Activated T-cell treated with anti-CD3 and anti-CD28 coated beads for 48 hours (primary cell): ENCODE measurements around the gene EML4.

Source experiments
- DNase-seq: peaks from one replicate; pipeline ENCODE4 v3.0.0-alpha.2; 2020; ENCODE audit warnings: low read depth

The EML4 gene

DNA sequence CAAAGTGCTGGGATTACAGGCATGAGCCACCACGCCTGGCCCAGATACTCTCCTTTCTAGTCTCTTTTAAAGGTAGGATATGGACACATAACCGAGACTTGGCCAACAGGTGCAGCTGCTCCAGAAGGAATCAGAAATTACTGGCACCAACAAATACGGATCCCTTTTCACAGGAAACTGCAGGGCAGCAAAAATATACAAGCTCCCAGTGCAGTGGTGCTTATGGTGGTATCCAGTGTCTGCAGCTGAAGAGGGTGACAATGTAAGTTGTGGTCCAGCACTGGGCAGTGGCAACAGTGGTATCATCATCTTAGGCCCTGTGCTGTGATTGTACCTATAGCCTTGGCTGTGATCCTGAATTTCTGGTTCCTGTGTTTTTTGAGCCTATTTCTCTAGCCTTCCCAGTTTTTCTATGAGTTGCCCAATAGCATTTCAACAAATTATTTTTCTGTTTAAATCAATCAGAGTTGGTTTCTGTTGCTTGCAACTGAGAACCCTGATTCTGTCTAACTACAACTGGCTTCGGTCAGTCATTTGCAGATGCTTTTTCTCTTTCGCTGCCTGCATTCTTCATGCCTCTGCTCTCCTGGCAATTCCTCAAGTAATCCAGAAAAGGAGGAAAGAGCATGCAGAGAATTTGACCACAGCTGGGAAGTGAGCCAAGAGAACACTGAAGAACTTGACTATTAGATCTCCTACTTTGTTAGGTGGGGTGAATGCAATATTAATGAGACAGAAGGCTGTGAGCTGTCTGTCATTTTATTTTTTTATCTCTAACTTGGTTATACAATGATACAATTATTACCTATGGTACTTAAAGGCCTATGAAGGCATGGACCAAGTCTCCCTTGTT is 30.8 kb upstream of the EML4 start:
- no peak for DNase-seq

DNA sequence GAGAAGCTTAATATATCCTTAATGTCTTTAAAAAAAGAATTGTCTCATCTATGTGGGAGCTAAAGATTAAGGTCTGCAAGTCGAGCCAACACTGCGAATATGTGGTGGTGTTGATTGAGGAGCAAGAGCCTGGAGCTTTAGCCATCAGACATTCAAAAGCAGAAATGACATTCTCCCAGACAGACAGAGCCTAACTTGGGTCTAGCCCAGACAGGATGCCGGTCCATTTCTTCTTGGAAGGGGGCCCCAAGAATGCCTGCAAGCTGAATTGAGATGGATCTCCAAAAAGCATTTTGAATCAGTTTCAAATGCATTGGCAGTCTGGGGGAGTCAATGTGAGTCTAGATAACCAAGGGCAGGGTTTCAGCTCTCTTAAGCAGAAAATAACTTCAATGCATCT is 30.1 kb upstream of the EML4 start:
- DNase-seq: no peak

DNA sequence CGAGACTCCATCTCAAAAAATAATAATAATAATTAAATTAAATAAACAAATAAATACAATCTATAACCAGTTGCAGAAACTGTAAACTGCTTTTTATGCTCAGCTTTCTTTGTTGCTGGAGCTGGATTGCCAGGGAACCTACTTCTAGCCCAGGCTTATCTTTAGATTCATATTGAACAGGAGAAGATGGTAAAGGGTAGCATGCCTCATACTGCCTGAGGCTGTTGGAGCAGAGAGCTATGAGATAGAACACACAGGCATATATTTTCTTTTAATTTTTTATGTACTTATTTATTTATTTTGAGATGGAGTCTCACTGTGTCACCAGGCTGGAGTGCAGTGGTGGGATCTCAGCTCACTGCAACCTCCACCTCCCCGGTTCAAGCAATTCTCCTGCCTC is 28.7 kb upstream of the EML4 start:
- no peak for DNase-seq

DNA sequence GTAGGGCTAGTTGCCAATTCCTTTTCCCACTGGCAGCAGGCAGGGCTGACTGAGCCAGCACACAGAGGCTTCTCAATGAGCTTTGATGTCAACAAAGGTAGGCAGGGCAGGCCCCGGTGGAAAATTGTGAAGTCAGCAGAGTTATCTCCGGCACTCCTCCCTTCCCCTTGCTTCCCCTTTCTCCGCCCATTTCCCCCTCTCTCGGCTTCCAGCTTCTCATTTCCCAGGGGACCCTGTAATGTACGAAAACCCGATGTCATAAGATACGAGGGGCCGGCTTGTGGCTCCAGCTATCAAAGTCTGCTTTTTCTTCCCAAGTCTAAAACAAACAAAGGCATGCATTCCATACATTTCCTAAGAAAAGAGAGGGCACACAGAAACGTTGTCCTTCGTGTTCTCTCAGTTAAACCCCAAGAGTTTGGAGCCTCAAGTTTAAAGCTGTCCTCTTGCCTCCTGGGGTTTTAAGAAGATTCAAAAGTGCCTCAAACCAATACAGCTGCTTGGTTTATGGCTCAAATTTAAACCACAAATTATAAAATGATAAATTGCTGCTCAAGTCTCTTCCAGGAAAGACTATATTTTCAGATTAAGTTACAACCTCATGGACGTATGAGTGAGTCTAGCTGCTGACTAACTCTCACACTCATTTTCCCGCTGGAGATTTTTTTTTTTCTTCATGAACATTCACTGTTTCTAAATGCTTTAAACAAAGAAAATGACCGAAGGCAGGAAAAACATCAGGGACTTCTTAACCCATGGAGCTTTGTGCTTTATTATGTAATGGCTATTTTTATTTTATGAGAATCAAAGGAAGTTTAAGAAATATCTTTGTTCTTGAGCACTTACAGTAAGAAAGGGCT is 27.2 kb upstream of the EML4 start:
- no peak for DNase-seq

DNA sequence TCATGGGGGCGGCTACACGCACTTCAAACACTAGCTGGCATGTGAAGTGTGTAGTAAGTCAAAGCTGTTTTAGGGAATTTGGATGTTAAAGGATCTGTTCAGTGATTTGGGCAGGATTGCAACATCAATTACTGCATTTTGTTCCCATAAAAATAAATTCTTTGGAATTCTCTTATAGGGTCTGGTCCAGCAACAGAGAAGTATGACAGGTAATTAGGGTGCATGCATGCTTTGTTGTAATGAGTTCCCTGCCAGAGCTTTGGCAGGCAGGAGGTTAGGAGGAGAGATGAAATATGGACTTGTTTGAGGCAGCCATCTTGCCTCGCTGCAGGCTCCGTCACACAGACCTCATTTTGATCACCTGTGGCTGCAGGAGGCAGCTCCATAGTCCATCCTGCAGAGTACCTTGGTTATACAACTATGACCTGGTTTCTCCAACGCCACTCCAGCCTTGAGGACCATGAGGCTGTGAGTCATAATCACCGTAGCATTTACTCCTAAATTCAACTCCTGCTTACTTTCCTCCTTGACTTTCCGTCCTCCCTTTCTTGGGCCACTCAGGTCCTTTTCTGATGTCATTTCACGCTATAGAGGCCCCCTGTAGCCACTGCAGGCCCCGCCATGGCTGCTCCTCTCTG is 26.5 kb upstream of the EML4 start:
- no peak for DNase-seq

DNA sequence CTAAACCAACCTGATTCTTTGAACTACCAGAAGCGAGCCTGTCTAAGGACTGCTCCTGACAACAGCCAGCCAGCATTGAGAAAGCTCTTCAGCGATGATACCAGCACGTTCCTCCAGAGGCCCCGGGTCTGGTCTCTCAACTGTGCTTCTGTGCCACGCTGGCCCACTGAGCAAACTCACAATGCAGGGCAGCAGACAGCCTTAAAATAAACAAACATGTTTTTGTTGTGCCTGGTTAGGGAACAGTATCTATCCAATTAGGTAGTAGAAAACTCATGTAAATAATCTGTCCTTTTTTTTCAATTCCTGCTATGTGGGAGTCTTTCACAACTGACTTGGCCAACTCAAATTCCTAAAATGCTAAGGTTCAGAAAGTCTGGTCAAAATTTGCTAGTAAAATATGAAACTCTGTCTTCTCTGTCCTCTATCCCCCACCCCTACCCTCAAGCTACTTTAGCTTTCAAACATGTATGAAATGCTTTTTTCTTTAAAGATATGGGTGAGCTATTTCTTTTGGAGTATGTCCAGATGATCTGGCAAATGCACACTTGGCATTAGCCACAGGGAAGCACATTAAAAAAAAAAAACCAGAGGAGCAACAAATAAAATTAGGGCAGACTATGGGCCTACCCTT is 21.4 kb upstream of the EML4 start:
- no peak for DNase-seq

DNA sequence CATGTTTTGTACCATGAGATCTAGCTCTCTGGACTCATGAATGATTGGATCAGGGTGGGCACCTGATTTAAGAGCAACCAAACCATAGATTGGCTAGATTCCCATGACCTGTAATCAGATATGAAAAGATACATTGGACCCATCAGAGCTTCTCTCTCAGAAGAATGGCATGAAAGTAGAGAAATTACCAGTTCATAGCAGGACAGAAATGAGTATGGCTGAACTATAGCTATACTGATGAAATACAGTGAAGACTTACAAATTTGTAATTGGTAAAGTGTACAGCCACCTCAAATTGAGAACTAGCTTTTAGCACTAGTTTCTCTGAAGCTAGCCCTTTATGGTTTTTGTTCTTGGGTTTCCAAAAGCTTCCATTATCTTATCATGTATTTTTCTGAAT is 19.0 kb upstream of the EML4 start:
- DNase-seq: no peak

DNA sequence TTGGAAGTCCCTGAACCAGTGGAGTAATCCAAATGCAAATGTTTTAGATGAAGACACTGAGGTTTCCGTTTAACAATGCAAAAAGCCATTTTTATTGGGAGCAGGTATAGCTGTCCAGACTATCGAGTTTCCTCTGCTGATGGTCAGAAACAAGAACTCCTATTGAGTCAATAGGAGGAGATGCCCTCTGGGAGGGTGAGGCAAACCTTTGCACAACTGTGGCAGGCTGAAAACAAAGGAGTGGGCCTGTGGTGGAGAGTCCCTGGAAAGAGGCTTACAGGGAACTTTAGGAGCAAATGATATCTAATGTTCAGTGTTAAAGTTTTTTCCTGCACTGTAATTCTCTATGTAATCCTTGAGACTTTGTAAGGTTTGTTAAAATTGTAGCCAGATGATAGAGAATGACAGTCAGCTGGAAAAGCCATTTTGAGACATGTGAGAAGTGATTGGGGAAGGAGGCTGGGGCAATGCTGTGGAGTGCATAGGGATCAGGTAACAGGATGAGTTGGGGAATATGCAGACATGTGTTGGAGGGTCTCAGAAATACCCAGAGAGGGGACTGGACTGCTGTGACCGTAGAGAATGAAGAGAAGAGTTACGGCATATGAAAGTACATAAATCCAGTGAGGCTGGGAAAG is 15.1 kb upstream of the EML4 start:
- DNase-seq: no peak

DNA sequence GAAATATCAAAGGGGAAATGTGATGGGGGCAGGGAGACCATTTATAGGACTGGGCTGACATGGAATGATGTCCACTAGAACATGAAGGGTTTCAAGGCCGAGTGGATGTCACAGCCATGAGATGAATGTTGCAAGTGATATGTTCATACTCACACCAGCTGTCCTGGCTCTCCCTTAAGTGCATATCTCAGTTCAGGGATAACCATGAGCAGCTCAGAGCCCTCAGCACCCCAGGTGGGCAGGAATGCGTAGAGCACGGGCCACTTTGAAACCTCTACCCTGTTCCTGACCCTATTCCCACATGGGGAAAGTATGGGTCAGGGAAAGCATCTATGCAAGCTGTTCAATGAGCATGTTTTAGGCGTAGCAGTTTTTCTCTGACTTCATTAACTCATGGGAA is 12.4 kb upstream of the EML4 start:
- no peak for DNase-seq

DNA sequence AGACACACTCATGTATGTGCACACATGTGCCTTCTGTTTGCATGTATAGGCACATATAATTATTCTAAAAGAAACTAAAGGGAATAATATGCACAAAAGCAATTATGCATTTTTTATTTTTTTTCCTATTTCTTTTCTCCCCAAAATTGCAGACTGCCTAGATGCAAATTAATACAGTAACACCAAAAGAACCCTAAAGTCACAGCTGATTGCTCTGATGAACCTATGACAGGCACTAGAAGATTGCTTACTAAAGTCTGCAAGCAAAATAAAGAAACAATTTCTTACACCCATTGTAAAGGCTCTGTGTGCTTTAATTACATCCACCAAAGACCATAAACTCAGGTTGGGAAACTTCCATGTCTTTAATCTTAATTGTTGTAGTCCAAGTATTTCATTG is 7.7 kb upstream of the EML4 start:
- no peak for DNase-seq

DNA sequence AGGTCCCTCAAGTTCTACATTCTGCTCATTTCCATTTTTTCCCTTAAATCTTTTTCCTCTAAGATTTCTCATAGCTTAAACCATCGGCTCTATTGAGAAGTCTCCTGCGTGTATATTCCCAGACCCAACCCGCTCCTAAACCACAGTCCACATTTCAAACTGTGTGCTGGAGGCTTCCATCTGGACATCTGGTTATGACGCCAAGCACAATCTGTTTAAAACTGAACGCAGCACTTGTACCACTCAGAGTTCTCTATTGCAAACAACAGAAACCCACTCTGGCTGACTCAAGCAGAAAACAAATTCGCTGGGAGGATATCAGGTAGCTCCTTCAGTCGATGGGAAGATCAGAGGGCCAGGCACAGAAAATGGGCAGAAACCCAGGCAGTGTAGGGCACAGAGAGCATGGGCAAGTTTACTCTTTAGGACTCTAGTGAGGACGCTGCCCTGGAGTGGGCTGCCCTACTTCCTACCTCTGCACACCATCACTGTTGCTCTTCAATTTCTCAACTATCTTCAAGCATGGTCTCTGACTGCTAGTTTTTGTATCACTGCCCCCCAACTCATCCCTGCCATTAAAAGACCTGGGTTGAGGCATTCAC is 5.6 kb upstream of the EML4 start:
- no peak for DNase-seq

DNA sequence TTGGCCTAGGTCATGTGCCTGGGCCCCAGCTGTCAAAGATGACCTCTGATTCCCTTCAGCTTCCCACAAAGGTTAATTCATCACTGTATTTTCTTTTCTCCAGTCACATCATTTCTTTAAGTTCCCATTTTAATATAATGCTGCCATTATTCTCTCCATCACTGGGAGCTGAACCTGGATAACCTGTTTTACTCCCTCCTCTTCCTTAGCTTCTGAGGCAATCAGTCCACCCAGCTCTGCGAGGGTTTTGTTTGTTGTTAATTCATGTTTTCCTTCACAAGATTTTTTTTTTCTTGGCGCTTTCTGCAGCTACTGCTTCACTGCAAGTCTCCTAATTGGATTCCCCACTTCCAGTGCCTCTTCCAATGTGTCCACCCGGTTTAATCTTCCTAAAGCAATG is 5.1 kb upstream of the EML4 start:
- no peak for DNase-seq

DNA sequence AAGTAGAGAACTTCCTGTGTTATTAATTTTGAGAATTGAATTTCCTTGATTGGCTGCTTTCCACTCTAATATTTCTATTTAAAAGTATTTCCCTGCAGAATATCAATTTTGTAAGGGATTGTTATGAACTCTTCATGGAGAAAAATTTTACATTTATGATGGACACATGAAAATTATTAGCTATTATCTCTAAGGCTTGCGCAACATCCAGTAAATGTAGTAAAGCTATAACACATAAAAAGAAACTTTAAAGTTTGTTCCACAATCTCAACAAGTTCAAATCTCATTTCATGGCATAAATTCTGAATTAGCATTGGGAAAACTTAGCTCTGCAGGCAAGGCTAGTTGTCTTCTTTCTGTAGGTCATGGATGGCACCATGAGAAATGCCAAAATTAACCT is 4.2 kb upstream of the EML4 start:
- DNase-seq: no peak

DNA sequence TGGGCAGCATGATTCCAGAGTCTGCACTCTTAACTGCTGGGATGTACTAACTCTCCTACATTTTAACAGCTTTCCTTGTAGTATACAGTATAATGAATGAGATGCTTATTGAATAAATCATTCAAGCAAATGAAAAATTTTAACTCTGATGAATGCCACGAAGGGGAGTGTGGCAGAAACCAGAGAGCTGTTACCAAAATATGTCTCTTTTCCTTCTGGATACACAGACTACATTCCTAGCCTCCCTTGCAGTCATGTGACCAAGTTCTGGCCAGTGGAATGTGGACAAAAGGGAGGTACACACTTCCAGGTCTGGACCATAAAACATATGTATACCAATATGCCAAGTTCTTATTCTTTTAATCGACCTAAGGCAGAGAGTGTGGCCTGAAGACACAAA is 1.7 kb upstream of the EML4 start:
- no peak for DNase-seq

DNA sequence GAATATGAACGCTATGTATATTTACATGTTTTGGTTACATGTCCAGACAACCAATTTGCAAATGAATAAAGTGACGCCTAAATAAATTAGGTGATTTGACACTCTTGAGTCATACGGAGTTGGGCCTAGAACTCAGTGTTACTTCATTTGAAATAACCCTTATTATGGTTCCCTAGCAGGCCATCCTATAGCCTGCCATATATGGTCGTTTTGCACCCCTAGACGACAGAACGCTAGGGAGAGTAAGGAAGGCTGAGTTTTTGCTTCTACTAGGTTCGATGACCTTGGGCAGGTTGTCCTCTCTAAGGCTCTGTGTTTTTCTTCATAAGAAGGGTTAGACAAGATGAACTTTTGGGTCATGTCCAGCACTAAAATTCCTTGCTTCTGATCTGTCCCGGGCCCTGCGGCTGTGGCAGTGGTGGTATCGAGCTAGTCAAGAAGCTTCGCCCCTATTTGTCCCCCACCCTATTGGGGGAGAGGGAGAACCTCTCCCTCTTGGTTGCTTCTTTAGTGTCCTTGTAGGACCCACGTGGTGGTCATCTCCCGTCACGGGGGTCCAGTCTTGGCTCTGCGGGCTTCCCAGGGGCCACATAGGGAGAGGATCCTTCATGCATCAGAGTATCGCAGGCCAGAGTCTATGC is 574 bp upstream of the EML4 start:
- no peak for DNase-seq

DNA sequence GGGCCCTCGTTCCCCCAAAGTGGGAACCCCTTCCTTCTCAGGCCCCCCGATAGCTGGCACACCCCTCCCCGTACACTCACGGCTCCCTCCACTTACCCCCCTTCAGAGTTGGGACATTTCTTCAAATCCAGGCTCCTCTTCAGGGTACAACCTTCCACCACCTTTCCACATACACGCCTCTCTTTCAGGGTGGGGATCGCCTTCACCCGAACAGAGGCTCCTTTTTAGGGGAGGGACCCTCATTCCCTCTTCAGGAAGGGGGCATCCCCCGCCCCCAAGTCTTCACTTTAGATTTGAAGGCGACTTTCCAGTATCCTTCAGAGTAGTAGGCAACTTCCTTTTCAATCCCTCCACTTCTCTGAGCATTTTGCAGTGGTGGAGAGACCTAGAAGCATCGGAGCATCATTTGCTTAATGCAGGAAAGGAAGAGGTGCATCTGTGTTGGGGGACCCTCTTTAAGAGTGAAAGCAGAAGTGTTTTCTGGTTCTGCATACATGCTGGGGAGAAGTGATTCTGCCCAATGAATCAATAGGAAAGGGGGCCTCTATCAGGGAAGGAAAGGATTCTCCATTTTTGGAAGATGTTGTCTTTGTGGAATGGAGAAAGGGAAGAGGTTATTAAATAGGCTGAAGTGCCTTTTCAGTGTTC is 845 bp downstream of the EML4 start:
- DNase-seq: no peak

DNA sequence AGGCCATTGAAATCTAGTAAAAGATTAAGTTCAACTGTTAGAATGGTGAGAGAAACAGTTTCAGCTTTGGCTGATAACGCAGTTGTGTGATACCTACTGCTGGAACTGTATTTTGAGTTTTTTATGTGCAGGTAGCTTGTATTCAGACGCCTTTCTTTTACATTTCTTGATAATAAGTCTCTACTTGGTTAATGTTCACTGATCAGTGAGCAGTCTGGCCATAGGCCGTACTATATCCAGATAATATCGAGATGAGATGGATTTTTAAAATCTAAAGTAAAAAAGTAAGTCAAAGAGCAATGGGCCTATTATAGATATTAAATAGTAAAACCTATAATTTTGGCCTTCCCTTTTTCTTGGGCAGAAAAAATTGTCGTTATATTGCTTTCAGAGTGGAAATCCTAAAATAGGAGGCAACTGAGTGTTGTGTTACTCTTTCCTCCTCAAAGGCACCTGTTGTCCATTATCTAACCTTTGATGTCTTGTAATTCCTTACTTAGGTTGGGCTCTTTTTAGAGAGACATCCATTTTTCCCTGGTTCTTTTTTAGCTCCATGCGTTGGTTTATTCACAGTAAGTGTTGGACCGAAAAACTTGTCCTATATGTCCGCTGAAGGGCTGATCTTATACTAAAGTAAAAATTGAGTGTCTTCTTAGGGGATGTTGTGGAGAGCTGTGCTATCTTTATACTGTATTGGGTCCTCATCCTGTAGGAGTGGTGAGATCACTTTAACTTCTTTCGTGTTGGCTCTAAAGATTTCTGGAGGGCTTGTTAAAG is 1.7 kb downstream of the EML4 start:
- DNase-seq: no peak

DNA sequence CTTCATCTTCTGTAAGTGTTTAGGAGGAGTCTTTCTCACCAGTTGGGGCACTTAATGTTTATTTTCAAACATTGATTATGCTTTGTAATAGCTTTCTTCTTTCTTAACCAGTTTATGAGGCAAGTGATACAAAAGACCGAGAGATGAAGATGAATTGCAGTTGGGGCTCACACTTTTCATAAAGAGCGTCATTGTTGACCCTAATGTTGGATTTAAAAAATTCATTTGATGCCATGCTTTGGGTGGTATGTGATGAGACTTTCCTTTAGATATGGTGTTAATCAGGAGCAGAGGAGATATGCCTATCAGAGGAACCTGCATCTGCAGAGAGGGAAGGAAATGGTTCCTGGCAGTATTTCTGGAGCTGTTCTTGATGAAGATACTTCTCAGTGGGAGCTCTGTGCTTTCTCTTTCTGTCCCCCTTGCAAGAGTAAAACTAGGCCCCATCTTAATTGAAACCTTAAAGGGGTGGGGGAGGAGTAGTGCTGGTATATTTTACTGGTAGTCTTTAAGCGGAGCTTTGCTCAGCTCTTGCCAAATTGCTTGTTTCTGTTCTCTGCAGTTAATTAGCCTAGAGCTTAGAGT is 2.3 kb downstream of the EML4 start:
- no peak for DNase-seq

DNA sequence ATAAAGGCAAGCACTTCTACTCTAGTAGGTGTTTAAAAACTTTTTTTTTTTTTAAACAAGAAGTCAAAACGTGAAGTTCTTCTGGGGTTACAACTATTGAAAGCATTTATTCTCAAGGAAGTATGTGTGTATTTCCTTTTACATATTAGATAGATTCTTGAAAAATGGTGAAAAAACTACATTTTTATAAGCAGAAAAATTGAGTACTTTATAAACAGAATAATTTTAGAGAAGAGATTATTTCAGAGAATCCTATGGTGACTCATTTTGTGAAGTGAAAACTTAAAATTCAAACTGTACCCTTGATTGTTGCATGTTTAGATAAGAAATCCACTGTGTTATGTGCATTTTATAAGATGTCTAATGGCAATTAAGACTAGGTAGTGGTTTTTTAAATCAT is 2.9 kb downstream of the EML4 start:
- DNase-seq: no peak
